HCT116 (cell line): Measurements from ENCODE around the gene LRRC4.

Experiments
- CBX3 ChIP-seq: IDR thresholded peaks from 2 replicates; pipeline ENCODE4 v1.6.1; 2012; ENCODE audit warnings: low read depth
- EGR1 ChIP-seq: IDR thresholded peaks from 2 replicates; pipeline ENCODE4 v1.6.1; 2012; ENCODE audit warnings: low read depth
- EZH2 ChIP-seq: fragments of 200-600 bp; sonication (generic); IDR thresholded peaks from 2 replicates; pipeline ENCODE4 v1.6.1; 2017; ENCODE audit warnings: antibody characterized with exemption, mixed run types
- EZH2phosphoT487 ChIP-seq: fragments of 200-600 bp; IDR thresholded peaks from 2 replicates; pipeline ENCODE4 v1.6.1; 2018; ENCODE audit warnings: antibody characterized with exemption, borderline replicate concordance
- JUND ChIP-seq: IDR thresholded peaks from 2 replicates; pipeline ENCODE4 v1.6.1; 2012
- POLR2A ChIP-seq: IDR thresholded peaks from 2 replicates; pipeline ENCODE4 v1.7.0; 2011; ENCODE audit warnings: borderline replicate concordance; ENCODE audit not compliant: insufficient read depth, insufficient read length; ENCODE audit errors: extremely low read depth
- POLR2AphosphoS5 ChIP-seq: IDR thresholded peaks from 2 replicates; pipeline ENCODE4 v1.6.1; 2011; ENCODE audit warnings: mild to moderate bottlenecking, low read depth, low read length, moderate library complexity
- RAD21 ChIP-seq: IDR thresholded peaks from 2 replicates; pipeline ENCODE4 v1.6.1; 2012; ENCODE audit warnings: low read depth, mild to moderate bottlenecking
- SIN3A ChIP-seq: IDR thresholded peaks from 2 replicates; pipeline ENCODE4 v1.6.1; 2012; ENCODE audit warnings: low read depth
- ZFX ChIP-seq: fragments of 450-650 bp; IDR thresholded peaks from 2 replicates; pipeline ENCODE4 v1.6.1; 2017
- ZNF274 ChIP-seq: fragments of 200-500 bp; sonication (Bioruptor generic); IDR thresholded peaks from 2 replicates; pipeline ENCODE4 v1.6.1; 2014; ENCODE audit warnings: mild to moderate bottlenecking, low read depth, low read length, inconsistent platforms
- TF ChIP-seq, protein P1 (sequence below), 3 experiments: fragments of 200-600 bp in 1 of 3; sonication (generic) in 1 of 3; IDR thresholded peaks in 2 of 3; conservative IDR thresholded peaks in 1 of 3; 2 replicates each; pipeline ENCODE4 v1.5.1; 2012 to 2017; ENCODE audit warnings: low read depth in 2 of 3, low read length in 2 of 3, antibody characterized with exemption in 1 of 3, borderline replicate concordance in 1 of 3, control low read depth in 1 of 3, mild to moderate bottlenecking in 1 of 3, mixed read lengths in 1 of 3, mixed run types in 1 of 3, moderate library complexity in 1 of 3; ENCODE audit not compliant: insufficient read depth in 1 of 3

DNA sequence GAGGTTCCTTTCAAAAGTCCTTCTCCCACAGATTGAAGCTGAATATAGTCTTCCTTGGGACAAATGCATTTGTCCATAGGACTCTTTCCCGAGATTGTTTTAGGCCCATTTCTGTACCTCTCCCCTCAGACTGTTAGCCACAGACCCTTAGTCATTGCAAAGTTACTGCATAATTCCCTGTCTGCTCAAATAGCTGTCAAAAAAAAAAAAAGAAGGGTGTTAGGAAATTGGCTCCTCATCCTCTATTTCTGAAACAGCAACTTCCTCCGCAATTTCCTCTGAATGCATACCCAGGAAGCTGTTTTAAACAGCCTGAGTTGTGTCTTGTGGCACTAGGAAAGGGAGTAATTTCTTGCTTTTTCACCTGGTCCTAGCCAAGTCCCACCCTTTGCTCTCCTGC is 5.4 kb downstream of the LRRC4 start:
- TF ChIP-seq, protein P1, sequence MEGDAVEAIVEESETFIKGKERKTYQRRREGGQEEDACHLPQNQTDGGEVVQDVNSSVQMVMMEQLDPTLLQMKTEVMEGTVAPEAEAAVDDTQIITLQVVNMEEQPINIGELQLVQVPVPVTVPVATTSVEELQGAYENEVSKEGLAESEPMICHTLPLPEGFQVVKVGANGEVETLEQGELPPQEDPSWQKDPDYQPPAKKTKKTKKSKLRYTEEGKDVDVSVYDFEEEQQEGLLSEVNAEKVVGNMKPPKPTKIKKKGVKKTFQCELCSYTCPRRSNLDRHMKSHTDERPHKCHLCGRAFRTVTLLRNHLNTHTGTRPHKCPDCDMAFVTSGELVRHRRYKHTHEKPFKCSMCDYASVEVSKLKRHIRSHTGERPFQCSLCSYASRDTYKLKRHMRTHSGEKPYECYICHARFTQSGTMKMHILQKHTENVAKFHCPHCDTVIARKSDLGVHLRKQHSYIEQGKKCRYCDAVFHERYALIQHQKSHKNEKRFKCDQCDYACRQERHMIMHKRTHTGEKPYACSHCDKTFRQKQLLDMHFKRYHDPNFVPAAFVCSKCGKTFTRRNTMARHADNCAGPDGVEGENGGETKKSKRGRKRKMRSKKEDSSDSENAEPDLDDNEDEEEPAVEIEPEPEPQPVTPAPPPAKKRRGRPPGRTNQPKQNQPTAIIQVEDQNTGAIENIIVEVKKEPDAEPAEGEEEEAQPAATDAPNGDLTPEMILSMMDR (IDR thresholded peaks at IDR 0.05 in 2 of 3, conservative IDR thresholded peaks at IDR 0.05 in 1 of 3; ENCODE audit: borderline replicate concordance in 1 of 3, insufficient read depth in 1 of 3, low read depth in 2 of 3, low read length in 2 of 3), result no peak
- TF ChIP-seq ZNF274 (no peak), POLR2A (no peak), POLR2AphosphoS5 (no peak), EZH2phosphoT487 (no peak), SIN3A (no peak), ZFX (no peak), CBX3 (no peak), EZH2 (no peak), EGR1 (no peak), JUND (no peak), RAD21 (no peak)
